Esophagus squamous epithelium (tissue), 5 donors: ENCODE data around the gene UQCC2. TPM values are rescaled to one million over a fixed set of nuclear protein-coding genes. Genes with fewer than 3 reads are reported as not detected.

ENCODE experiments used
- DNase-seq: peaks from one replicate; lab custom pipeline; 2025; lab: John Stamatoyannopoulos, UW
- H3K27ac ChIP-seq, 4 donors: fragments of 200-600 bp; sonication (generic); one replicate each; pipeline ENCODE4 v1.5.1; 2016 to 2019; ENCODE audit warnings: mild to moderate bottlenecking in 1 of 4
- H3K27me3 ChIP-seq, 4 donors: fragments of 200-600 bp; sonication (generic); 1 replicate in 3 of 4; 2 replicates in 1 of 4; pipeline versions ENCODE4 v1.5.1 to v1.6.0; 2017 to 2021; ENCODE audit warnings: antibody characterized with exemption in 1 of 4
- H3K36me3 ChIP-seq, 3 donors: fragments of 200-600 bp; sonication (generic); one replicate each; pipeline ENCODE4 v1.5.1; 2016 to 2019
- H3K4me1 ChIP-seq, 3 donors: fragments of 200-600 bp; sonication (generic); one replicate each; pipeline ENCODE4 v1.5.1; 2017 to 2019
- H3K4me3 ChIP-seq, 4 donors: fragments of 200-600 bp; sonication (generic); 1 replicate in 3 of 4; 2 replicates in 1 of 4; pipeline ENCODE4 v1.5.1; 2016 to 2019; ENCODE audit warnings: mild to moderate bottlenecking in 2 of 4, moderate library complexity in 1 of 4
- H3K9me3 ChIP-seq, 3 donors: fragments of 200-600 bp; sonication (generic); one replicate each; pipeline ENCODE4 v1.5.1; 2016 to 2019
- CTCF ChIP-seq, 6 experiments: fragments of 450-650 bp in 4 of 6; fragments of 200-600 bp in 2 of 6; sonication (generic) in 2 of 6; IDR thresholded peaks; one replicate each; pipeline ENCODE4 v1.5.1; 2016 to 2019; ENCODE audit warnings: antibody characterized with exemption in 6 of 6, mild to moderate bottlenecking in 4 of 6, moderate library complexity in 4 of 6
- POLR2A ChIP-seq, 4 donors: fragments of 450-650 bp; IDR thresholded peaks; one replicate each; pipeline ENCODE4 v1.6.1; 2017; ENCODE audit warnings: antibody characterized with exemption in 4 of 4, mild to moderate bottlenecking in 4 of 4, moderate library complexity in 3 of 4
- WGBS, 2 donors: methylation state at CpG; one replicate each; pipeline ENCODE4 v1.1.5; 2018; 5-methylcytosine and 5-hydroxymethylcytosine counted together
- intact Hi-C: fragments of 100-400 bp; cut with DNase I; formaldehyde crosslinking; loops from one replicate; pipeline ENCODE4 v1.15.0; 2022
- total RNA-seq, 4 donors: library from RNA; depleted of rRNA; stranded (reverse); fragments of >200 nt; gene quantifications; one replicate each; pipeline ENCODE4 v1.1.0, GENCODE V29; 2016
- donor health status: DM: yes; HTN: yes; CAD: no.

The UQCC2 gene
- total RNA-seq, 4 donors from 2014 or later, result 7.8 to 36.8 (median 13.7) TPM

GRCh38 chr6:33693186-33694105, 18.1 kb downstream of the UQCC2 start:
- H3K27ac ChIP-seq, result peak overlapping the region in 3 of 4 donors; percentile 55 to 73 (median 61)
- peaks cover 20 to 92% (median 22%) of the 10 kb centered on the region in 3 donors for H3K36me3 ChIP-seq
- DNase-seq, result no peak
- no peaks in the 10 kb centered on the region for H3K27me3 ChIP-seq
- H3K4me3 ChIP-seq, result no peak overlapping the region
- WGBS, 2 donors, result 50 to 71% methylated on average over 3 to 20 of the region's 28 CpGs
- H3K4me1 ChIP-seq, result peaks cover 31 to 68% (median 63%) of the 10 kb centered on the region in 3 donors
- intact Hi-C loops, result no loop called here
- no peaks in the 10 kb centered on the region for H3K9me3 ChIP-seq
- TF ChIP-seq POLR2A (IDR thresholded peaks at IDR 0.05) (no peak), CTCF (IDR thresholded peaks at IDR 0.05) (no peak)

GRCh38 chr6:33692760-33693158, 18.7 kb downstream of the UQCC2 start:
- WGBS, 2 donors, result 52 to 62% methylated on average over 2 of the region's 10 CpGs
- no peak for DNase-seq
- peaks cover 31 to 61% (median 58%) of the 10 kb centered on the region in 3 donors for H3K4me1 ChIP-seq
- TF ChIP-seq POLR2A (IDR thresholded peaks at IDR 0.05) (no peak), CTCF (IDR thresholded peaks at IDR 0.05) (no peak)
- intact Hi-C loops, result no loop called here
- peak overlapping the region in 3 of 4 donors; percentile 33 to 73 (median 61) for H3K27ac ChIP-seq
- H3K27me3 ChIP-seq, result no peaks in the 10 kb centered on the region
- H3K36me3 ChIP-seq, result peaks cover 19 to 94% (median 20%) of the 10 kb centered on the region in 3 donors
- no peak overlapping the region for H3K4me3 ChIP-seq
- H3K9me3 ChIP-seq, result no peaks in the 10 kb centered on the region

- Histone ChIP-seq H3K27me3 (no peaks in the 10 kb centered on the region), H3K27ac (peak overlapping the region in 3 of 4 donors; percentile 33 to 73 (median 61)), H3K4me1 (peaks cover 29 to 56% (median 52%) of the 10 kb centered on the region in 3 donors), H3K36me3 (peaks cover 19 to 94% (median 22%) of the 10 kb centered on the region in 3 donors), H3K4me3 (no peak overlapping the region), H3K9me3 (no peaks in the 10 kb centered on the region)
- WGBS, 2 donors, result 77 to 85% methylated on average over 7 to 9 of the region's 12 CpGs
- TF ChIP-seq CTCF (IDR thresholded peaks at IDR 0.05) (no peak), POLR2A (IDR thresholded peaks at IDR 0.05) (no peak)
- intact Hi-C loops, result no loop called here
- DNase-seq, result no peak
These were observed 19.3 kb downstream of the UQCC2 start for GRCh38 chr6:33692078-33692759.

- no peaks in the 10 kb centered on the region for H3K27me3 ChIP-seq
- no peak for TF ChIP-seq CTCF (IDR thresholded peaks at IDR 0.05)
- TF ChIP-seq POLR2A (IDR thresholded peaks at IDR 0.05), result no peak
- 50 to 80% methylated on average over 2 to 6 of the region's 15 CpGs for WGBS, 2 donors
- no peak overlapping the region for H3K4me3 ChIP-seq
- peak overlapping the region in 1 of 4 donors; percentile 61 for H3K27ac ChIP-seq
- intact Hi-C loops, result no loop called here
- DNase-seq, result no peak
- H3K4me1 ChIP-seq, result peaks cover 23 to 49% (median 46%) of the 10 kb centered on the region in 3 donors
- peaks cover 19 to 94% (median 27%) of the 10 kb centered on the region in 3 donors for H3K36me3 ChIP-seq
- no peaks in the 10 kb centered on the region for H3K9me3 ChIP-seq
These were observed 19.9 kb downstream of the UQCC2 start for GRCh38 chr6:33691456-33692077.
